ENCODE data around the gene RUNDC3A. TPM values are rescaled to one million over a fixed set of nuclear protein-coding genes. Genes with fewer than 3 reads are reported as not detected.
A peak's percentile ranks its signal among the peaks of the same experiment; 100 is the strongest.
"Not testable (repeated sequence)": the region's sequence is repeated elsewhere in the genome, so short reads cannot be mapped to it uniquely, and the experiment has no call there.

The RUNDC3A gene
- total RNA-seq, 2 experiments from 2014 or later = 0.22 TPM; not detected in 1

GRCh38 chr17:44345454-44346026 is 37.1 kb downstream of the RUNDC3A start:
- Mint-ChIP-seq H3K4me3 (peak overlapping the region; percentile 93), H3K27me3 (no peaks in the 10 kb centered on the region), H3K4me1 (ENCODE audit: low read depth) (peaks cover 19% of the 10 kb centered on the region), H3K36me3 (ENCODE audit: low read depth) (no peaks in the 10 kb centered on the region), H3K9me3 (no peaks in the 10 kb centered on the region), H3K27ac (peak overlapping the region; percentile 81)
- DNase-seq (peak; percentile 67), ATAC-seq (peak; percentile 7)
- intact Hi-C loops (cut with micrococcal nuclease) = loop anchor here (5.0 kb wide), 1 partner anchor 143 kb away; no protein-coding TSS in a partner anchor
- POLR2A ChIA-PET = interaction anchor here (0.6 to 1.5 kb wide), 11 partner anchors 14 to 1602 kb away, joined by 3 to 5 read pairs (median 3); no protein-coding TSS in a partner anchor
- CTCF ChIA-PET = interaction anchor here (0.7 to 5.6 kb wide), 38 partner anchors 8 to 444 kb away, joined by 3 to 59 read pairs (median 4); partner anchors contain the start of genes ATXN7L3, FAM171A2 and TMUB2
- peak; percentile 78 for TF ChIP-seq CTCF (IDR thresholded peaks at IDR 0.05)

- no peak for DNase-seq
- Mint-ChIP-seq H3K27ac (peak overlapping the region; percentile 81), H3K9me3 (no peaks in the 10 kb centered on the region), H3K4me3 (peak overlapping the region; percentile 93), H3K4me1 (ENCODE audit: low read depth) (peaks cover 19% of the 10 kb centered on the region), H3K36me3 (ENCODE audit: low read depth) (no peaks in the 10 kb centered on the region), H3K27me3 (no peaks in the 10 kb centered on the region)
- TF ChIP-seq CTCF (IDR thresholded peaks at IDR 0.05) = no peak
- ChIA-PET CTCF (interaction anchor here (0.7 to 5.6 kb wide), 31 partner anchors 8 to 445 kb away, joined by 3 to 59 read pairs (median 4); partner anchors contain the start of genes ATXN7L3, FAM171A2 and TMUB2), POLR2A (interaction anchor here (0.6 to 1.5 kb wide), 7 partner anchors 18 to 450 kb away, joined by 3 to 5 read pairs (median 3); no protein-coding TSS in a partner anchor)
- intact Hi-C loops (cut with micrococcal nuclease) = loop anchor here (5.0 kb wide), 1 partner anchor 144 kb away; no protein-coding TSS in a partner anchor
- ATAC-seq = no peak
Measured at GRCh38 chr17:44346064-44346844, 37.9 kb downstream of the RUNDC3A start.

GRCh38 chr17:44347206-44348055 is 39.0 kb downstream of the RUNDC3A start:
- H3K36me3 Mint-ChIP-seq (ENCODE audit: low read depth); H3K27ac Mint-ChIP-seq; H3K27me3 Mint-ChIP-seq; H3K9me3 Mint-ChIP-seq; H3K4me3 Mint-ChIP-seq; DNase-seq; ATAC-seq: not testable (repeated sequence)
- intact Hi-C loops (cut with micrococcal nuclease) = loop anchor here (5.0 kb wide), 1 partner anchor 145 kb away; no protein-coding TSS in a partner anchor
- CTCF ChIA-PET = interaction anchor here (0.6 to 5.6 kb wide), 2 partner anchors 137 to 222 kb away, joined by 3 to 53 read pairs; no protein-coding TSS in a partner anchor
- H3K4me1 Mint-ChIP-seq (ENCODE audit: low read depth) = peaks cover 19% of the 10 kb centered on the region
- POLR2A ChIA-PET = interaction anchor here (0.9 kb wide), 1 partner anchor 17 kb away, joined by 3 read pairs; no protein-coding TSS in a partner anchor

- DNase-seq = peak; percentile 41
- POLR2A ChIA-PET = interaction anchor here (0.7 to 0.9 kb wide), 2 partner anchors 11 to 18 kb away, joined by 3 read pairs; no protein-coding TSS in a partner anchor
Measured at GRCh38 chr17:44348234-44348987, 40.0 kb downstream of the RUNDC3A start.

More at GRCh38 chr17:44348234-44348987, 40.0 kb downstream of the RUNDC3A start:
- Mint-ChIP-seq H3K27ac (no peak overlapping the region), H3K4me1 (ENCODE audit: low read depth) (peaks cover 19% of the 10 kb centered on the region), H3K27me3 (no peaks in the 10 kb centered on the region), H3K36me3 (ENCODE audit: low read depth) (peaks cover 2% of the 10 kb centered on the region), H3K9me3 (no peaks in the 10 kb centered on the region), H3K4me3 (no peak overlapping the region)
- intact Hi-C loops (cut with micrococcal nuclease) = loop anchor here (5.0 kb wide), 1 partner anchor 146 kb away; no protein-coding TSS in a partner anchor
- CTCF ChIA-PET = interaction anchor here (4.5 to 5.6 kb wide), 2 partner anchors 138 to 146 kb away, joined by 28 to 53 read pairs; no protein-coding TSS in a partner anchor
- TF ChIP-seq CTCF (IDR thresholded peaks at IDR 0.05) = no peak
- no peak for ATAC-seq
